Measurements from ENCODE around the gene SCAPER. TPM values are rescaled to one million over a fixed set of nuclear protein-coding genes. Genes with fewer than 3 reads are reported as not detected.

Gene SCAPER
- total and polyA plus RNA-seq, 12 donors, result 6.9 to 48.1 (median 39.5) TPM

- peak in 5 of 8 donors; percentile 25 to 49 (median 28) for ATAC-seq
- Histone ChIP-seq H3K27ac (no peak overlapping the region), H3K27me3 (peaks cover 51 to 78% (median 76%) of the 10 kb centered on the region in 7 donors), H3K9me3 (no peaks in the 10 kb centered on the region), H3K4me1 (peaks cover 9 to 38% (median 32%) of the 10 kb centered on the region in 9 donors), H3K4me3 (peak overlapping the region in 8 of 10 donors; percentile 18 to 52 (median 46)), H3K36me3 (peaks cover 0 to 12% (median 0%) of the 10 kb centered on the region in 9 donors)
- no peak for DNase-seq
- no peak for TF ChIP-seq CTCF (IDR thresholded peaks at IDR 0.05)
- intact Hi-C loops (cut with DNase I), result no loop called here
- 10 to 12% methylated on average over 71 to 74 of the region's 74 CpGs for WGBS, 2 donors
These were observed 558.3 kb downstream of the SCAPER start for GRCh38 chr15:76346669-76347481.

- 3 to 5% methylated on average over 62 to 65 of the region's 65 CpGs for WGBS, 2 donors
- intact Hi-C loops (cut with DNase I), result no loop called here
- no peak for DNase-seq
- peaks cover 59 to 86% (median 84%) of the 10 kb centered on the region in 7 donors for H3K27me3 ChIP-seq
- H3K4me1 ChIP-seq, result peaks cover 16 to 46% (median 40%) of the 10 kb centered on the region in 9 donors
- TF ChIP-seq CTCF (IDR thresholded peaks at IDR 0.05), result no peak
- peaks cover 0 to 9% (median 0%) of the 10 kb centered on the region in 9 donors for H3K36me3 ChIP-seq
- peak in 6 of 8 donors; percentile 14 to 50 (median 34) for ATAC-seq
- peak overlapping the region in 8 of 10 donors; percentile 18 to 52 (median 46) for H3K4me3 ChIP-seq
- no peaks in the 10 kb centered on the region for H3K9me3 ChIP-seq
- no peak overlapping the region for H3K27ac ChIP-seq
These were observed 559.1 kb downstream of the SCAPER start for GRCh38 chr15:76345880-76346668.

GRCh38 chr15:76345583-76345879 is 559.6 kb downstream of the SCAPER start:
- Histone ChIP-seq H3K4me3 (peak overlapping the region in 1 of 10 donors; percentile 47), H3K9me3 (no peaks in the 10 kb centered on the region), H3K36me3 (peaks cover 0 to 8% (median 0%) of the 10 kb centered on the region in 9 donors), H3K4me1 (peaks cover 21 to 52% (median 45%) of the 10 kb centered on the region in 9 donors), H3K27me3 (peaks cover 65 to 91% (median 87%) of the 10 kb centered on the region in 7 donors), H3K27ac (no peak overlapping the region)
- WGBS, 2 donors, result 11 to 13% methylated on average over 7 of the region's 7 CpGs
- ATAC-seq, result no peak
- TF ChIP-seq CTCF (IDR thresholded peaks at IDR 0.05), result no peak
- no peak for DNase-seq
- intact Hi-C loops (cut with DNase I), result no loop called here

GRCh38 chr15:76344893-76345582 is 560.1 kb downstream of the SCAPER start:
- Histone ChIP-seq H3K4me1 (peaks cover 26 to 57% (median 50%) of the 10 kb centered on the region in 9 donors), H3K4me3 (no peak overlapping the region), H3K9me3 (no peaks in the 10 kb centered on the region), H3K27ac (no peak overlapping the region), H3K27me3 (peaks cover 70 to 96% (median 90%) of the 10 kb centered on the region in 7 donors), H3K36me3 (peaks cover 0 to 8% (median 0%) of the 10 kb centered on the region in 9 donors)
- intact Hi-C loops (cut with DNase I), result no loop called here
- DNase-seq (no peak), ATAC-seq (no peak)
- TF ChIP-seq CTCF (IDR thresholded peaks at IDR 0.05), result no peak
- WGBS, 2 donors, result 15 to 16% methylated on average over 3 of the region's 3 CpGs

Measured in heart right ventricle (tissue), 16 donors.